IPS-NIHi7 (cell line): ENCODE measurements around the gene RAB11A.
A peak's percentile ranks its signal among the peaks of the same experiment; 100 is the strongest.

Source experiments
- DNase-seq: peaks from one replicate; pipeline ENCODE4 v3.0.0; 2012; ENCODE audit warnings: mixed read lengths; ENCODE audit errors: extremely low spot score

Gene RAB11A

GRCh38 chr15:65869126-65869953 is at the start of gene RAB11A:
Gene RAB11A (plus strand): TSS chr15:65869491. CDS start chr15:65869586, 95 bp downstream.
- DNase-seq, result peak; percentile 96

DNA sequence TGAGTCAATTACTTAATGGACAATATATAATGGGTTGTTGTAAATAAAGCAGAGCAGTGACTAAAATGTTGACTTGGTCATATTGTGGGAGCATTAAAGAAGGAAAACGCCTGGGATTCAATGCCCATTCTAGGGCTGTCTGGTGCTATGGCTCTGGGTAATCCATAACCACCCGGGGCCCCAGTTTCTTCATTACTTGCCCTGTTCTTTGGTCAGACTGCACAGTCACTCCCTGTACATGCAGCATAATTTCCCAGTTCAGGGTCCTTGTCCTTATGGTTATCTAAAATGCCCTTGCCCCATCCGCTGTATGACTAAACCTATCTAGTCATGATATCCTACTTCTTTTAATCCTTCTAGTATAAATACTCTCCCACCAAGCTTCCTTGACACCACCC is 49.7 kb upstream of the RAB11A start:
- DNase-seq, result no peak

GRCh38 chr15:65821070-65821469 is 48.2 kb upstream of the RAB11A start:
- no peak for DNase-seq

DNA sequence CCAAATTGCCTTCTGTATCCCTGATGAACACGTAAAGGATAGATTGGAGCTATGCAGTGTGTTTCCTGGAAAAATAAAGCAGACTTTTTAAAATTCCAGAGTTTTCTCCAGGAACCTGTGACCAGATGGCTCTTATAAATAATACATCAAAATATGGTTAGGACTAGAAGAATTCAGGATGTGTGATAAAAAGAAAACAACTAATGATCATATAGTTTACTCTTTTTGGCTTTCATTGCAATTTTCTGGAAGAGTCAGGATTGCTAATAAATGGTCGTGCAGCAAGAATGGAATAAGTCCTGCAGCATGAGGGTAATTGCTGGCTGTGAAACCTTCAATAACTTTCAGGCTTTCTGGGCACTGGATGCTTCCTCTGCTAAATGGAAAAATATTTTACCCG is 47.0 kb upstream of the RAB11A start:
- DNase-seq, result no peak

DNA sequence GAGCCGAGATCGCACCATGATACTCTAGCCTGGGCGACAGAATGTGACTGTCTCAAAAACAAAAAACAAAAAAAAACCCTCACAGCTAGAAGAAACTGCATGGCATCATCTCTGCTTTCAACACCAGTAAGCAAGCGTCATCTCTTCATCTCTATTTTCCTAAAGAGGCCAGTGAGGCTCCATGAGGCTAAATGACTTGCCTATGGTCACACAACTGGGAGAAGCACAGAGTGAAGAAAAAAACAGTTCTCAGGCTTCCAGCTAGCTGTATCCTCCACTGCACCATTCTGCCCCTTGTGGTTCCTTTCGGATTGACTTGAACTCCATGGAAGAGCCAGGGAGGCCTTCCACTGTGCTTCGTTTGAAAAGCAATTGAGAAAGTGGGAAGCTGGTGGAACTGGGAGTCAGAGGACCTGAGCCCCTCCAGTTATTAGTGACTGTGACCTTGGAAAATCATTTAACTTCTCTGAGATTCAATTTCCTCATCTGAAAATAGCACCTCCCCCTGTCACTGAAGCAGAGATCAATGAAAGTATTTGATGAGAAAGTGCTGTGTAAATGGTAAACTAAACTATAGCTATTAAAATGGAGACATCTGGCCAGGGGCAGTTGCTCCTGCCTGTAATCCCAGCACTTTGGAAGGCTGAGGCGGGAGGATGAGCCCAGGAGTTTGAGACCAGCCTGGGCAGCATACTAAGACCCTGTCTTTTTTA is 45.1 kb upstream of the RAB11A start:
- DNase-seq, result peak; percentile 80

GRCh38 chr15:65824941-65825544 is 44.2 kb upstream of the RAB11A start:
- no peak for DNase-seq

- peak; percentile 12 for DNase-seq
Observed at GRCh38 chr15:65827065-65827464, 42.2 kb upstream of the RAB11A start.

- DNase-seq, result no peak
Observed at GRCh38 chr15:65828585-65828984, 40.7 kb upstream of the RAB11A start.

DNA sequence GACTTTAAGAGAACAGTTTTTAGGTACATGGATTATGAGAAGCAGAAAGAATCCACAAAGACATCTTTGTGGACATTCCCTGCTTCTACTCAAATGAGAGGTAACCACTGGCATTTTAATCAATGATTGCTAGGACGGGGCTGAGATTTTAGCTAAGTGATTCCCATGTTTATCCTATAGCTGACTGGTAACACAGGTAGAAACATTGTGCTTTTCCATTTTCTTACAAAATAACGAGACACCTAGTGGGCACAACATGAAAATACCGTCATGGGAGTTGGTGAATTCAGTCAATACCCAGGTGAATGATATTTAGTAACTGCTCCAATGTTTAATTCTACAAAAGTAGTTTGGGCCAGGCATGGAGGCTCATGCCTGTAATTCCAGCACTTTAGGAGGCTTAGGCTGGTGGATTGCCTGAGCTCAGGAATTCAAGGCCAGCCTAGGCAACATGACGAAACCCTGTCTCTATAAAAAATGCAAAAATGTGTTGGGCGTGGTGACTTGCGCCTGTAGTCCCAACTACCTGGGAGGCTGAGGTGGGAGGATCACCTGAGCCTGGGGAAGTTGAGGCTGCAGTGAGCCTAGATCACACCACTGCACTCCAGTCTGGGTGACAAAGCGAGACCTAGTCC is 40.0 kb upstream of the RAB11A start:
- DNase-seq, result peak; percentile 28

DNA sequence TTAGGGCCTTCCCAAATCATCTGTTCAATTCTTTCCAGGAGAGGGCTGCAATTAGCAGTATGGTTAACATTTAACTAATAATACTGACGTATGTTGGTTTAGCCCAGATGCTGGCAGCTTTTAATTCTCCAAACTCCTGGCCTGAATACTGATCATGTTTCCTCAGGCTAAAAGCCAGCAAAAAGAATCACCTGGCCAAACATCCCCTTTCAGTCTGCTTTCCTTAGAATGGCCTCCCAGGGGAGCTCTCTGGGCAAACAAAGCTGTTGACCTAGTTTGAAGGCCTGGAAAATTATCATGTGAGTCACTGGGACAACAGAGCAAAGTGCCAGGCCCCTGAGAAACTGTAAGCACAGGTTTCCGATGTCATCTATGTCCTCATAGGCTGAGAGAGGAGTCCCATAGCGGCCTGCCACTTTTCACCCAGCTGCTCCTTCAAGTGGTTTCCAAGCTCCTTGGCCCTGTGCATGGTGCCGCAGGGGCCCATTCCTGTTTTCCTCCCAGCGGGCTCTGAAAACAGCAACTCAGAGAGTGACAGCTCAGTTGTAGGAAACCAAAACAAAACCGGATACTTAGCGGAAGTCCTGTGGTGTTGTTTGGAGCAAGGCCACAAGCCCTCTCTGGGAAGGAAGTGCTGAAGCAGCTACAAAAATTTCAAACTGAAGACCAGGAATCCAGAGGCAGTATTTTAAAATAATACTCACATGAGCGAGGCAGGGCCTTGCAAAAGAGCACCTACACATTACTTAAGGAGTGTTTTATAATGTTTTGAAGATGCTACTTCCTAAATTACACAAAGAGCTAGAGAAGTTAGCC is 36.5 kb upstream of the RAB11A start:
- DNase-seq, result peak; percentile 85

GRCh38 chr15:65833501-65834205 is 35.6 kb upstream of the RAB11A start:
- DNase-seq, result no peak

- DNase-seq, result no peak
Observed at GRCh38 chr15:65834603-65835282, 34.5 kb upstream of the RAB11A start.

GRCh38 chr15:65835447-65835846 is 33.8 kb upstream of the RAB11A start:
- no peak for DNase-seq

DNA sequence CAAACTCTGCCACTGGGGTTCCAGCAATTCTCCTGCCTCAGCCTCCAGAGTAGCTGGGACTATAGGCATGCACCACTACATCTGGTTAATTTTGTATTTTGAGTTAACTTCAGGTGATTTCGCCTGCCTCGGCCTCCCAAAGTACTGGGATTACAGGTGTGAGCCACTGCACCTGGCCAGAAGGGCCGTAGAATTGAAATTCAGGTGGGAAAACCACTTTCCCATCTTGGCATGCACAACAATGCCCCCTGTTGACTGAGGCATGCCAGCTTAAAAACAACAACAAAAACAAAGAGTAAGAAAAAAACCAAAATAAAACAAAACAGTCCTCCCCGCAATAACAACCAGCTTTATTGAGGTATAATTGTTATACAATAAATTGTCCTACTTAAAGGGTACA is 32.6 kb upstream of the RAB11A start:
- DNase-seq, result peak; percentile 39

DNA sequence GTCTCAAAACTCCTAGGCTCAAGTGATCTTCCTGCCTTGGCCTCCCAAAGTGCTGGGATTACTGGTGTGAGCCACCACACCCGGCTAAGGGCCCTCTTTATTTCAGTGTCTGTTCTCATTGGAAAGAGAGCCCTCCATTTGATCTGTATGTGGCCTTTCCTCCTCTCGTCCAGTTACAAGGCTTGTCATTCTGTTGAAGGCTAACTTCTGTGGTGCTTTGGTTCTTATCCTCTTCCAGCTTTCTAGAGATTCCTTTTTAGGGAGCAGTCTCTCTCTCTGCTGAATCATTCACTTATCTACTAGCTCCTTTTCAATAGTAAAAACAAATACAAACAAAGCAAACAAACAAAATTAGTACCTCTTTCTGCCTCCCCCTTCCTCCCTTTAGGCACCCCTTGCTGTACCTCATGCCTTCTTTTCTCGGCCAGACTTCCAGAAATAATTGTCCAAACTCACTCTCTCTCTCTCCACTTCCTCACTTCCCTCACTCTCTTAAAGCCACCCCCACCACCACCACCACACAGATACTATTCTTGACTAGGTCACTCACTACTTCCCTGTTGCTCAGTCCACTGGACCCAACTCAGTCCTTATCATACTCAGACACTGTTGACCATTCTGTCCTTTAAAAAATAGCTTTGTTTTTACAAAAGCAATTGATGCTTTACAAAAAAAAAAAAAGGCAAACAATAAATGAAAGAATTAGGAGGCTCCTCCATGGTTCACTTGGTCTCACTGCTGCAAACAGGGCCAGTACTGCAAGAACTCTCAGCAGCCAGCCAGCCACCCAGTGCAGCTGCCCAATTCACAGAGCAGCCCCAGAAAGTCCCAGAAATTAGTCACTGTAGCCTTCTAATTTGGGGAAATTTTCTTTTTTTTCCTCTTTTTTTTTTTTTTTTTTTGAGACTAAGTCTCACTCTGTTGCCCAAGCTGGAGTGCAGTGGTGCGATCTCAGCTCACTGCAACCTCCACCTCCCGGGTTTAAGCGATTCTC is 31.7 kb upstream of the RAB11A start:
- no peak for DNase-seq

DNA sequence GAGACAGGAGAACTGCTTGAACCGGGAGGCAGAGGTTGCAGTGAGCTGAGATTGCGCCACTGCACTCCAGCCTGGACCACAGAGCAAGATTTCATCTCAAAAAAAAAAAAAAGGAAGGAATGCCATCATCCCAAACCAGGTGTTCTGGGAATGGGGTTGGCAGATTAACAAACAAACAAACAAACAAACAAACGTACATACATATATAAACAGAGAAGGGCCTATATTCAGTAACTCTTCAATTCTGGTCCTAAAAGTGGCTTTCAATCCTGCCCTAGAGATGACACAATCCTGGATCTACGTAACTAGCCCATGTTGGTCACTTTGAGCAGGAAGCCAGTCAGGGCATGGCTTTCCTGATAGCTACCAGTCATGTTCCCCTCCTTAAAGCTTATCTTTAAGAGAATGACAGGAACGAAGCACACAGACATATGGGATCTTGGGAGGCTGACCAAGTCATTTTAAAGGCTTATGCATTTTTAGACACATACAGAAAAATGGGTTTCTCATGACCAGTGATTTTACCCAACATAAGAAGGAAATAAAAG is 29.9 kb upstream of the RAB11A start:
- DNase-seq, result no peak

GRCh38 chr15:65839985-65840384 is 29.3 kb upstream of the RAB11A start:
- no peak for DNase-seq

- DNase-seq, result no peak
Observed at GRCh38 chr15:65841121-65841930, 28.0 kb upstream of the RAB11A start.
